Fibroblast of lung (primary cell): ENCODE data around the gene ACO2. TPM values are rescaled to one million over a fixed set of nuclear protein-coding genes. Genes with fewer than 3 reads are reported as not detected.
"Not testable (repeated sequence)": the region's sequence is repeated elsewhere in the genome, so short reads cannot be mapped to it uniquely, and the experiment has no call there.

Experiments used
- DNase-seq, 2 donors: peaks; one replicate each; pipeline versions ENCODE4 v3.0.0 to v3.0.0-alpha.2; 2010; ENCODE audit warnings: low read depth in 2 of 2
- H2AFZ ChIP-seq: 2 replicates; pipeline ENCODE4 v1.5.1; 2012; ENCODE audit warnings: low read length, control low read depth, inconsistent platforms
- H3K27ac ChIP-seq: 2 replicates; pipeline ENCODE4 v1.5.1; 2011; ENCODE audit warnings: low read length, control low read depth; ENCODE audit not compliant: insufficient read depth
- H3K27me3 ChIP-seq: 2 replicates; pipeline ENCODE4 v1.5.1; 2011; ENCODE audit warnings: mild to moderate bottlenecking, low read length; ENCODE audit not compliant: control insufficient read depth, insufficient read depth
- H3K36me3 ChIP-seq: 2 replicates; pipeline ENCODE4 v1.5.1; 2011; ENCODE audit warnings: low read length; ENCODE audit not compliant: control insufficient read depth, insufficient read depth
- H3K4me1 ChIP-seq: 2 replicates; pipeline ENCODE4 v1.5.1; 2011; ENCODE audit warnings: low read length; ENCODE audit not compliant: control insufficient read depth, insufficient read depth; ENCODE audit errors: extremely low read depth
- H3K4me2 ChIP-seq: 2 replicates; pipeline ENCODE4 v1.5.1; 2011; ENCODE audit warnings: low read length, control low read depth; ENCODE audit not compliant: insufficient read depth; ENCODE audit errors: extremely low read depth
- H3K4me3 ChIP-seq, 4 experiments: fragments of 200-600 bp in 1 of 4; sonication (generic) in 1 of 4; replicated peaks in 1 of 4; 2 replicates each; pipeline ENCODE4 v1.5.1; 2011 to 2016; ENCODE audit warnings: low read length in 4 of 4, low read depth in 3 of 4, mild to moderate bottlenecking in 3 of 4, control low read depth in 2 of 4, inconsistent platforms in 1 of 4, mixed read lengths in 1 of 4; ENCODE audit not compliant: insufficient read depth in 1 of 4; ENCODE audit errors: control extremely low read depth in 1 of 4
- H3K79me2 ChIP-seq: 2 replicates; pipeline ENCODE4 v1.5.1; 2012; ENCODE audit warnings: mild to moderate bottlenecking, low read length, inconsistent platforms; ENCODE audit not compliant: control insufficient read depth, insufficient read depth
- H3K9ac ChIP-seq: 2 replicates; pipeline ENCODE4 v1.5.1; 2011; ENCODE audit warnings: mild to moderate bottlenecking, low read length, control low read depth; ENCODE audit not compliant: insufficient read depth
- H3K9me3 ChIP-seq: 2 replicates; pipeline ENCODE4 v1.5.1; 2012; ENCODE audit warnings: low read depth, low read length; ENCODE audit not compliant: control insufficient read depth, insufficient read depth
- H4K20me1 ChIP-seq: 2 replicates; pipeline ENCODE4 v1.5.1; 2011; ENCODE audit warnings: low read length; ENCODE audit not compliant: control insufficient read depth, insufficient read depth; ENCODE audit errors: extremely low read depth
- CTCF ChIP-seq, 2 donors: IDR thresholded peaks in 1 of 2; conservative IDR thresholded peaks in 1 of 2; 1 replicate in 1 of 2; 2 replicates in 1 of 2; pipeline ENCODE4 v1.5.1; 2011 to 2012; ENCODE audit warnings: low read length in 2 of 2, control low read depth in 1 of 2, inconsistent platforms in 1 of 2, low read depth in 1 of 2, mild to moderate bottlenecking in 1 of 2
- EZH2 ChIP-seq: IDR thresholded peaks from 2 replicates; pipeline ENCODE4 v1.5.1; 2012; ENCODE audit warnings: low read length, control low read depth, mild to moderate bottlenecking; ENCODE audit errors: missing control alignments
- polyA plus RNA-seq, 2 donors: library from polyadenylated mRNA; depleted of rRNA in 1 of 2; stranded (reverse) in 1 of 2; unstranded in 1 of 2; fragments of >200 nt; gene quantifications; 2 replicates each; pipeline ENCODE4 v1.2.1, GENCODE V29; 2011 to 2012; ENCODE audit warnings: missing spikeins in 1 of 2
- total RNA-seq: library from RNA; depleted of rRNA; stranded (reverse); fragments of >200 nt; gene quantifications from 2 replicates; pipeline ENCODE4 v1.2.1, GENCODE V29; 2014

Gene ACO2
- total and polyA plus RNA-seq, 2 donors (not counting 1 experiment from before 2014, with no cell fraction given): 37.6 to 80.3 TPM

DNA sequence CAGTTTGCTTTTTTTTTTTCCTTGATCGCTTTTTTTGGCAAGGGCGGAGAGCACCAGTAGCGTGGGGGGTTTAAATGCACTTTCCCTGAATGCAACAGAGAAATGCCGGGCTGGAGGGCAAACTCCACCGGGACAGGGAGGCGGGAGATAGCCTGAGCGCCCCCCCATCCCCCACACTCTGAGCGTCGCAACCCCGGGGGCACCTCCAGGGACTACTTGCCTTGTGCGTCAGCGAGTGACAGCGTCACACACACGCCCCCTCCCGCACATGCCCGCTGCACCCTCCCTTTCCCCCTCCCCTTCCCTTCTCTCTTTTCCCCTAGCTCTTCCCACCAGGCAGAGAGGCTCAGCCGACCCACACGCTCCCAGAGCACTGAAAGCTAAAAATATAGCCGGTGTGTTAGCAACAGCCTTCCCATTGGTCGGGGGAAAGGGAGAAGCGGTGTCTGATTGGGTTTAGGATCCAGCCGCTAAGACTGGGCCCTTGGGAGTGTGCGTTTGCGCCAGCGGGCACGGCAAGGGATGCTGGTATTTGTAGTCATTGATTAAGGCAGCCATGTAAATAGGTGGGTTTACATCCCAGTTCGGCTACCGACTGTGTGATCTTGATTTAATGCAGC lies 20.6 kb upstream of the ACO2 start:
- Histone ChIP-seq H3K79me2 (peaks cover 33% of the 10 kb centered on the region), H3K9ac (peak overlapping the region; percentile 90), H3K4me1 (no peaks in the 10 kb centered on the region), H3K4me3 (peak overlapping the region; percentile 68 to 98 (median 87)), H3K27ac (peak overlapping the region; percentile 98), H3K4me2 (peak overlapping the region; percentile 96), H3K36me3 (peaks cover 2% of the 10 kb centered on the region), H4K20me1 (no peaks in the 10 kb centered on the region), H2AFZ (peak overlapping the region; percentile 63), H3K9me3 (no peaks in the 10 kb centered on the region), H3K27me3 (no peaks in the 10 kb centered on the region)
- DNase-seq: peak; percentile 99 to 100
- TF ChIP-seq CTCF (conservative IDR thresholded peaks at IDR 0.05 in 1 of 2, IDR thresholded peaks at IDR 0.05 in 1 of 2; ENCODE audit: low read depth in 1 of 2, low read length in 2 of 2) (no peak), EZH2 (no peak)

- no peaks in the 10 kb centered on the region for H3K79me2 ChIP-seq
- H2AFZ ChIP-seq: no peak overlapping the region
- TF ChIP-seq CTCF (conservative IDR thresholded peaks at IDR 0.05 in 1 of 2, IDR thresholded peaks at IDR 0.05 in 1 of 2; ENCODE audit: low read depth in 1 of 2, low read length in 2 of 2): no peak
- TF ChIP-seq EZH2: no peak
These were observed 10.7 kb upstream of the ACO2 start for GRCh38 chr22:41458161-41458728.

GRCh38 chr22:41459431-41459830 lies 9.5 kb upstream of the ACO2 start:
- Histone ChIP-seq H3K27ac (no peak overlapping the region), H4K20me1 (no peaks in the 10 kb centered on the region), H3K9me3 (no peaks in the 10 kb centered on the region), H3K9ac (no peak overlapping the region), H3K79me2 (no peaks in the 10 kb centered on the region), H3K4me1 (no peaks in the 10 kb centered on the region), H2AFZ (no peak overlapping the region), H3K4me2 (no peak overlapping the region), H3K4me3 (no peak overlapping the region), H3K27me3 (no peaks in the 10 kb centered on the region), H3K36me3 (peaks cover 10% of the 10 kb centered on the region)
- DNase-seq: peak in 1 of 2 donors; percentile 57
- no peak for TF ChIP-seq EZH2
- no peak for TF ChIP-seq CTCF (conservative IDR thresholded peaks at IDR 0.05 in 1 of 2, IDR thresholded peaks at IDR 0.05 in 1 of 2; ENCODE audit: low read depth in 1 of 2, low read length in 2 of 2)

More at GRCh38 chr22:41458161-41458728, 10.7 kb upstream of the ACO2 start:
- H4K20me1 ChIP-seq: no peaks in the 10 kb centered on the region
- no peak overlapping the region for H3K4me2 ChIP-seq
- H3K36me3 ChIP-seq: peaks cover 8% of the 10 kb centered on the region
- H3K27ac ChIP-seq: no peak overlapping the region
- H3K9ac ChIP-seq: no peak overlapping the region
- no peaks in the 10 kb centered on the region for H3K27me3 ChIP-seq
- H3K9me3 ChIP-seq: no peaks in the 10 kb centered on the region
- no peak for DNase-seq
- H3K4me3 ChIP-seq: no peak overlapping the region
- no peaks in the 10 kb centered on the region for H3K4me1 ChIP-seq

- H3K4me2 ChIP-seq: not testable (repeated sequence)
These were observed 8.8 kb upstream of the ACO2 start for GRCh38 chr22:41460071-41460470.

More at GRCh38 chr22:41460071-41460470, 8.8 kb upstream of the ACO2 start:
- not testable (repeated sequence) for H2AFZ ChIP-seq, H3K79me2 ChIP-seq, H3K9me3 ChIP-seq, H3K27me3 ChIP-seq, H3K9ac ChIP-seq, H4K20me1 ChIP-seq, H3K4me1 ChIP-seq, DNase-seq, H3K27ac ChIP-seq, H3K4me3 ChIP-seq
- H3K36me3 ChIP-seq: peaks cover 13% of the 10 kb centered on the region
